OCI-LY3 (cell line): ENCODE measurements around the gene TMEM125.

Experiments used
- H2AFZ ChIP-seq: fragments of 200-600, 300-600 bp; shearing (Covaris generic); 2 replicates; pipeline ENCODE4 v1.6.0; 2014; ENCODE audit warnings: antibody characterized with exemption, low read depth, low read length
- H3K27ac ChIP-seq: fragments of 200-600, 300-600 bp; sonication (generic); 2 replicates; pipeline ENCODE4 v1.5.1; 2014; ENCODE audit warnings: mild to moderate bottlenecking, low read length, moderate library complexity, mixed read lengths
- H3K27me3 ChIP-seq: fragments of 200-600, 300-600 bp; sonication (generic); 2 replicates; pipeline ENCODE4 v1.6.1; 2014; ENCODE audit warnings: low read depth, low read length, mixed read lengths
- H3K36me3 ChIP-seq: fragments of 200-600, 300-600 bp; sonication (generic); replicated peaks from 2 replicates; pipeline ENCODE3; 2014; ENCODE audit warnings: low read depth, low read length, mixed read lengths
- H3K4me1 ChIP-seq: fragments of 300-600, 200-600 bp; sonication (generic); 2 replicates; pipeline ENCODE4 v1.6.1; 2014; ENCODE audit warnings: low read length, mixed read lengths
- H3K4me2 ChIP-seq: fragments of 200-600, 300-600 bp; sonication (generic); 2 replicates; pipeline ENCODE4 v1.6.1; 2014; ENCODE audit warnings: low read length, mixed read lengths
- H3K4me3 ChIP-seq: fragments of 300-600, 200-600 bp; sonication (generic); 2 replicates; pipeline ENCODE4 v1.5.1; 2014; ENCODE audit warnings: antibody characterized with exemption, mild to moderate bottlenecking, low read length, moderate library complexity
- H3K79me2 ChIP-seq: fragments of 300-600, 200-600 bp; shearing (Covaris generic); 2 replicates; pipeline ENCODE4 v1.6.1; 2014; ENCODE audit warnings: mild to moderate bottlenecking, low read length, mixed read lengths
- H3K9ac ChIP-seq: fragments of 300-600, 200-600 bp; shearing (Covaris generic); 2 replicates; pipeline ENCODE4 v1.6.0; 2014; ENCODE audit warnings: mild to moderate bottlenecking, low read length, moderate library complexity
- H3K9me3 ChIP-seq: fragments of 200-600, 300-600 bp; shearing (Covaris generic); 2 replicates; pipeline ENCODE4 v1.6.1; 2014; ENCODE audit warnings: low read length, mixed read lengths; ENCODE audit not compliant: insufficient read depth
- H4K20me1 ChIP-seq: fragments of 200-600, 300-600 bp; sonication (generic); 2 replicates; pipeline ENCODE4 v1.6.1; 2016; ENCODE audit warnings: low read length, mixed read lengths; ENCODE audit not compliant: insufficient read depth
- EZH2phosphoT487 ChIP-seq: fragments of 200-600 bp; shearing (Covaris generic); IDR thresholded peaks from 2 replicates; pipeline ENCODE4 v1.6.1; 2018; ENCODE audit warnings: antibody characterized with exemption, mixed run types, low read depth
- TF ChIP-seq, protein P1 (sequence below): fragments of 200-600, 300-600 bp; sonication (generic); IDR thresholded peaks from 2 replicates; pipeline ENCODE4 v1.5.1; 2014; ENCODE audit warnings: antibody characterized with exemption, low read length, low read depth

TMEM125 gene

DNA sequence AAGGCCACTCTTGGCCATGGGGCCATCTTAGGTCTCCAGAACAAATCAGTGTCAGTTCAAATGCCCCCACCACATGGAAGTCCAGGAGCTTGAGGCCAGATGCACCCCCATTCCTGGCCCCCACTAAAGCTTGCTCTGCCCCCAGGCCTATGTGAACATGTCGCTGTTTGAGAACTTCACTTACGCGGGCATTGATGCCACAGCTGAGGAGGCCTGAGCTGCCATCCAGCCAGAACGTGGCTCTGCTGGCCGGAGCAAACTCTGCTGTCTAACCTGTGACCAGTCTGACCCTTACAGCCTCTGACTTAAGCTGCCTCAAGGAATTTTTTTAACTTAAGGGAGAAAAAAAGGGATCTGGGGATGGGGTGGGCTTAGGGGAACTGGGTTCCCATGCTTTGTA lies 52.7 kb downstream of the TMEM125 start:
- Histone ChIP-seq H3K4me3 (no peak overlapping the region), H3K9ac (no peak overlapping the region), H3K36me3 (no peaks in the 10 kb centered on the region), H4K20me1 (no peaks in the 10 kb centered on the region), H3K79me2 (no peaks in the 10 kb centered on the region), H2AFZ (no peak overlapping the region), H3K27ac (no peak overlapping the region), H3K4me2 (no peak overlapping the region), H3K9me3 (0 out of 2 replicates have a peak, but pooled peaks cover 3% of the 10 kb centered on the region), H3K27me3 (no peaks in the 10 kb centered on the region), H3K4me1 (no peaks in the 10 kb centered on the region)
- TF ChIP-seq EZH2phosphoT487, result no peak
- TF ChIP-seq, protein P1, sequence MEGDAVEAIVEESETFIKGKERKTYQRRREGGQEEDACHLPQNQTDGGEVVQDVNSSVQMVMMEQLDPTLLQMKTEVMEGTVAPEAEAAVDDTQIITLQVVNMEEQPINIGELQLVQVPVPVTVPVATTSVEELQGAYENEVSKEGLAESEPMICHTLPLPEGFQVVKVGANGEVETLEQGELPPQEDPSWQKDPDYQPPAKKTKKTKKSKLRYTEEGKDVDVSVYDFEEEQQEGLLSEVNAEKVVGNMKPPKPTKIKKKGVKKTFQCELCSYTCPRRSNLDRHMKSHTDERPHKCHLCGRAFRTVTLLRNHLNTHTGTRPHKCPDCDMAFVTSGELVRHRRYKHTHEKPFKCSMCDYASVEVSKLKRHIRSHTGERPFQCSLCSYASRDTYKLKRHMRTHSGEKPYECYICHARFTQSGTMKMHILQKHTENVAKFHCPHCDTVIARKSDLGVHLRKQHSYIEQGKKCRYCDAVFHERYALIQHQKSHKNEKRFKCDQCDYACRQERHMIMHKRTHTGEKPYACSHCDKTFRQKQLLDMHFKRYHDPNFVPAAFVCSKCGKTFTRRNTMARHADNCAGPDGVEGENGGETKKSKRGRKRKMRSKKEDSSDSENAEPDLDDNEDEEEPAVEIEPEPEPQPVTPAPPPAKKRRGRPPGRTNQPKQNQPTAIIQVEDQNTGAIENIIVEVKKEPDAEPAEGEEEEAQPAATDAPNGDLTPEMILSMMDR, result no peak
